Stimulated activated CD8-positive, alpha-beta memory T cell treated with anti-CD3 and anti-CD28 coated beads, Interleukin-12 subunit alpha, Interleukin-12 subunit beta, amount 100 ng/mL, for 24 hours (primary cell): Measurements from ENCODE around the gene DST.
"Not testable (repeated sequence)": the region's sequence is repeated elsewhere in the genome, so short reads cannot be mapped to it uniquely, and the experiment has no call there.

ENCODE experiments used
- DNase-seq: peaks from one replicate; pipeline ENCODE4 v3.0.0-alpha.2; 2020; ENCODE audit errors: extremely low read depth

DST gene

GRCh38 chr6:56571605-56572004 is 71.1 kb downstream of the DST start:
- DNase-seq, result no peak

DNA sequence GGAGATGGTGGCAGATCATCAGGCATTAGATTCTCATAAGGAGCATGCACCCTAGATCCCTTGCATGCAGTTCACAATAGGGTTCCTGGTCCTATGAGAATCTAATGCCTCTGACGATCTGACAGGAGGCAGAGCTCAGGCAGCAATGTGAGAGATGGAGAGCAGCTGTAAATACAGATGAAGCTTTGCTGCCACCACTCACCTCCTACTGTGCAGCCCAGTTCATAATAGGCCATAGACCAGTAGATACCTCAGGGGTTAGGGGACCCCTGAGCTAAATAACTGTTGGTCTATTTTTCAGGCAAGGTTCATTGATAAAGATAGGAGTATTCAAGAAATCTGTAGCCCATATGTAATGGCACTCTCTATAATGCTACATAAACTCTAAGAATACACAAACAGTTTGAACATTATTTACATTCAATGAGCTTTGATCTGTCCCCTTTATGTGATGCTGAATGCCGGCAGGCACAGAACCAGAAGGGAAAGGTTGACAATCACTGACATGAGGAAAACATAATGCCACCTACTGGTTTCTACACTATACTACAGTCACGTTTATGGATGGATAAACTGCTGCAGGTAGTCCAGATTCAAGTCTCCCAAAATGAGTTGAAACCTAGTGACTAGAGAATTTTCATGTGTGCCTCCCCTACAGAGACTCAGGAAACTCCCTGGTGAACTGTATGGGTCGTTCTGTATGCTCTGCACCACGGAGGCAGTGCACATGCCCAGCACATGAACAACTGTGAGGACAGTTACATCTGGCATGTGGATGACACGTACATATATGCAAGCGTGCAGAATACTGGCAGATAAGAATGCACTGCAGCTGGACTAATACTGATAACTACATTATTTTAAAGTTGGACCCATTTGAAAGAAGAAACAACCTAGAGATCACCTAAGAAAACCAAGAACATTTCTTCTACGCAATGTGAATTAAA is 72.0 kb downstream of the DST start:
- no peak for DNase-seq

- no peak for DNase-seq
These were observed 75.2 kb downstream of the DST start for GRCh38 chr6:56567501-56567900.

- not testable (repeated sequence) for DNase-seq
These were observed 80.0 kb downstream of the DST start for GRCh38 chr6:56562730-56563129.

GRCh38 chr6:56556751-56557540 is 85.7 kb downstream of the DST start:
- DNase-seq, result no peak

DNA sequence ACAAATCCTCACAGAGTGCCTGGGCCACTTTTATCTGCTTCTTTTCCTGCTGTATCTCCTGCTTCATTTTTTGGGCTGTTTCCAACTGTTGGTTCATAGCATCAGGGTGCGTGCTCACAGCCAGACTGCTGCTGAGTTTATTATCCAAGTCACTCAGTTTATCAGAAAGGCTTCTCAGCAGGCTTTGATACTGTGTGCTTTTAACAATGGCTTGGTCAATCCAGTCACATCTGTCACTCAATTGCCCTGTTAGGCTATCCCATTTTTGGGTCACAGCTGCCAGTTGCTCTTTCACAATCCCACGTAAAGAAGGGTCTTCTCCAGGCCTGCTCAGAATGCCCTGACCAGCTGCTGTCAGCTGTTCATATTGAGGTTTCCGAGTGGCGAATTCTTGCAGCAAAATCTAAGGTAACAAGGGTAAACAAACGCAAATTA is 87.2 kb downstream of the DST start:
- DNase-seq, result no peak

DNA sequence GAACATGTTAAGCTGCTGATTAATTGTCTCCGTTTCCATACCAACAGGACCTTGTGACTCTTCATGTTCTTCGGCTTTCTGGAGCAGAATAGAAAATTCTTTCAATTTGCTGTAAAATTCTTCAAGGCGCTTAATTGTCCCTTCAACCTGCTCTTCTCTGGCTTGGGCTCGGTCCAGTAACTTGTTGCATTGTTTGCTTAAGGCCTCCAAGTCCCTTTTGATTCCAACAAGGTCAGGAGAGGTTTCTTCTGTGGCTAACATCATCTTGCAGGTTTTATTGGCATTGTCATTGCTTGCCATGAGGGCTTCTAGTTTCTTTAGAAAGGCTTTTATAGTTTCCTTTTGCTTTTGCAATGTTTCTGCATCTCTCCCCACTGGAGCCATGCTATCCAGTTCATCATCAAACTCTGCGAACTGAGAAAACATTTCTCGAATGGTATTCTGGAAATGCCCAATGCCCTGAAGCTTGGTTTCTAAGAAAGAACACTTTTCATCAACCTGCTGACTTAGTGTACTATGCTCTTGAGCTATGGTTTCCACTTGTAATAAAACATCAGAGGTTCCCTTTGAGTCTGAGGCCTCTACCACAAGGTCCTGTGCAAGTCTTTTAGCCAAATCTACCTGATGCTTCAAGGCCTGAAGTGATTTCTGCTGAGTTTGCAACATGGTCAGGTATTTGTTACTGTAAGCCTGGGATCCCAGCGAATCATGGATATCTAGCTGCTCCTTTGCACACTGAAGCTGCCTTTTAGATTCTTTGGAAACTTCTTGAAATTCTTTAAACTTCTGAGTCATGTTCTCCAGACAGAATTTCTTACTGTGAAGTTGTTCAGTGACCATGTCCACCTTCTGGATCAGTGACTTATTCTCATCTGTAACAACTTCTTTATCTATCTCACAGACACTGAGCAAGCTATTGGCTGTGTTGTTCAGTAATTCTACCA is 90.2 kb downstream of the DST start:
- no peak for DNase-seq

GRCh38 chr6:56551409-56552120 is 91.1 kb downstream of the DST start:
- no peak for DNase-seq

GRCh38 chr6:56550301-56550700 is 92.4 kb downstream of the DST start:
- DNase-seq, result no peak

GRCh38 chr6:56549014-56549413 is 93.7 kb downstream of the DST start:
- DNase-seq, result no peak

- no peak for DNase-seq
These were observed 95.0 kb downstream of the DST start for GRCh38 chr6:56547687-56548086.

- DNase-seq, result peak; percentile 23
These were observed 100.0 kb downstream of the DST start for GRCh38 chr6:56542364-56543331.

- no peak for DNase-seq
These were observed 100.8 kb downstream of the DST start for GRCh38 chr6:56541741-56542360.

- no peak for DNase-seq
These were observed 101.6 kb downstream of the DST start for GRCh38 chr6:56541030-56541600.

- no peak for DNase-seq
These were observed 102.3 kb downstream of the DST start for GRCh38 chr6:56540232-56541029.

GRCh38 chr6:56539527-56540105 is 103.1 kb downstream of the DST start:
- DNase-seq, result no peak

DNA sequence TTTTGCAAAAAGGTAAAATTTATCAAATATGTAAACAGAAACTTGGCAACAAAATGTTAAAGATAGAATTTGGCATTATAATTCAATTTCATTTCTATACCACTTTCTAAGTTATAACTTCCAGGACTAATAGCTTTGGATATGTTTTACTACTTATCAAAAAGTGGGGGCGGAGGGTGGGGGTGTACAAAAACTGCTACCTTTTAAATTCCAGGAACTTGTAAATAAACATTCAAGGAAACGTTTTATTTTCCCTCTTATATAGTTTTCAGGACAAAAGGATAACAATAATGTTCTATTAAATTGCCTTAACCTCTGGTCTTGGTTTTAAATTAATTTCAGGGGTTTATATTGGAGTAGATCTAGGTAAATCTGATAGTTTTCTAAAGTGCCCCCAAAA is 103.8 kb downstream of the DST start:
- no peak for DNase-seq
